ENCODE data around the gene UBE4B.

UBE4B gene

DNA sequence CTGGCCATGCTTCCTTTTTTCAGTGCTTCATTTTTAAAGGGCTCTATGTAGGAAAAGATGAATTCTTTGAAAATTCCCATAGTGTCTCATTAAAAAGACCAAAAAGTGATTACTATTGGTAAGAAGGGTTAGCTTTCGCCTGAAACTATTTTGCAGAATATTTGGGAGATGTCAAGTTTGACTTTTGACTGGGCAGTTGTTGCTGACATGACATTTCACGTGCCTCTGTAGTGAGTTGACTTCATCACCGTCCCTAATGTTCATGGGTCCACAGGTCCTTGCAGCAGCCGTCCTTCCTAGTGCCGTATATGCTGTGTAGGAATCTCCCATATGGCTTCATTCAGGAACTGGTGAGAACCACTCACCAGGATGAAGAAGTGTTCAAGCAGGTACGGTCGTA is 88.9 kb downstream of the UBE4B start:
- DNase-seq, result no peak

DNA sequence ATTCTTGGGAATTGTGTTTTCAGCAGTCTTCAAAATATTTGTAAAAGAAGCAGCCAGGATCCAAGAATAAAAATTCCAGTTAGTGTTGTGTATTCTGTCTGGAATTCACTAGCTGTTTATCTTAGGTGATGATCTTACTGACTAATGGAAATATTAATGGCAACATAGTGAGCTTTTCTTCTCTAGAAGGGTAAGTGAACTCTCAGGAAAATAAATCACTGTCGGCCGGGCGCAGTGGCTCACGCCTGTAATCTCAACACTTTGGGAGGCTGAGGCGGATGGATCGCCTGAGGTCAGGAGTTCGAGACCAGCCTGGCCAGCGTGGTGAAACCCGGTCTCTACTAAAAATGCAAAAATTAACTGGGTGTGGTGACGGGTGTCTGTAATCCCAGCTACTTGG is 90.2 kb downstream of the UBE4B start:
- DNase-seq, result no peak

DNA sequence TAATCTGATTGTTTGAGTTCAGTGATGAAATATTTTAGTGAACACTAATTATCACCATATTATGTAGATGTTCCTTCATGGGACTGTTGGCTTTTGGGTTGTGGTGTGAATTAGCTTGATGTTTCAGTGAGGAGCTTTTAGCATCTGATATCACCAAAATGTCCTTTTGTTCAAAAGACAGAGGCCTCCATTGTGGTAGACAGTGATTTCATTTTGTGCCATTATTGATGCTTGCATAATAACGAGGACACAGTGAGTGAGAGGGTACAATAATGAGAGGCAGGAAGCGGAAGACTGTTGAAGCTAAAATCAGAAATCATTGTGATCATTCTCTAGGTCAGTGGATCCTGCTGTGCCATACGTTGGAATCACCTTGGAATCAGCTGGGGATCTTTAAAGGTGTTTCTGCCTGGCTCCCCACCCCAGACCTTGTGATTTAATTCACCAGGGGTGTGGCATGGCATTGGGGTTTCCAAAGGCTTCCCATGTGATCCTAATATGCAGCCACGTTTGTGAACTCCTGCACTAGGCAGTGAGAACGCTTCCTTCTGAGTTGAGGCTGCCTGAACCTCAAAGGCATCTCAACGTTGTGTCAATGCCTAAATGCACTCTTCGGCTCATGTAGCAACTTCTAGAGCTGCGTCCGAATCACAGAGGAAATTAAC is 95.5 kb downstream of the UBE4B start:
- no peak for DNase-seq

DNA sequence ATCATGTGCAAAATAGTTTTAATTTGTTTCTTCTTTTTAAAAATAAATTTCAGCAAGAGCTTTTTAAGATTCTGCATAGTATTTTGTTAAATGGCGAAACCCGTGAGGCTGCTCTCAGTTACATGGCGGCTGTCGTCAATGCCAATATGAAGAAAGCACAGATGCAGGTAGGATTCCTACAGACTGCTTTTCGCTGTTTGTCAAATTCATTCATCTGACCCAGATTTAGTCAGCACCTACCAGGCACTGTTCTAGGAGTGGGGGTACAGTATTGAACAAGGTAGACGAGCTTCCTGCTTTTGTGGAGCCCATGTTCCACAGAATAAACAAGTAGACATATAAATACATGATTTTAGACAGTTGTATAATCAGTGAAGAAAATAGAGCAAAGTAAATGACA is 99.6 kb downstream of the UBE4B start:
- no peak for DNase-seq

DNA sequence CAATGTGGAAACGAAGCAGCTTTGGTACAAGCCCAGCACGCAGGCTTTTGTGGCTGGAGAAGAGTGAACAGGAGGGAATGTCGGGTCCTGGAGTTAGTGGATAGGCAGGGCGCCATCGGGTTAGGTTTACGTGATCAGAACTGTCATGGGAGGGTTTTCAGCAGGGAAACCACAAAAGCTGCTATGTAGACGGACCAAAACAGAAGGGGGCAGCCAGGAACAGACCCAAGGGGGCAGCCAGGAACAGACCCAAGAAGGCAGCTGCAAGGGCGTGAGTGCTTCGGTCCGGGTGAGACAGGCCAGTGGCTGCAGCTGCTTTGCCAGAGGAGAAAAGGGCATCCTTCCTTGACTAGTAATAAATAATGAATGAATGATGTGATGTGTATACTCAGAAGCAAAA is 100.1 kb downstream of the UBE4B start:
- DNase-seq, result no peak

DNA sequence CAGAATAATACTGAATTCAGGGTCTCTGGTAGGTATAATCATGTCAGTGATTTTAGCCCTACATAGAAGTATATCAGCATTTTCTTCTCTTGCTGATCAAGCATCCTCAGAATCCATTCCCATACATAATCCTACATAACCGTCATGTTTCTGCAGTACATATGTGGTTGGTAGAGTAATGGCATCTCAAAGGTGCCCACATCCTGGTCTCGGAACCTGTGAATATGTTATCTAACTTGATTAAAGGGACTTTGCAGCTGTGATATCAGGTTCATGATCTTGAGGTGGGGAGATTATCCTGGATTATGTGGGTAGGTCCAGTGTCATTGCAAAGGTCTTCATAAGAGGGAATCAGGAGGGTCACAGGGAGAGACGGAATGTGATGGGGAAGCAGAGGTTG is 108.2 kb downstream of the UBE4B start:
- no peak for DNase-seq

DNA sequence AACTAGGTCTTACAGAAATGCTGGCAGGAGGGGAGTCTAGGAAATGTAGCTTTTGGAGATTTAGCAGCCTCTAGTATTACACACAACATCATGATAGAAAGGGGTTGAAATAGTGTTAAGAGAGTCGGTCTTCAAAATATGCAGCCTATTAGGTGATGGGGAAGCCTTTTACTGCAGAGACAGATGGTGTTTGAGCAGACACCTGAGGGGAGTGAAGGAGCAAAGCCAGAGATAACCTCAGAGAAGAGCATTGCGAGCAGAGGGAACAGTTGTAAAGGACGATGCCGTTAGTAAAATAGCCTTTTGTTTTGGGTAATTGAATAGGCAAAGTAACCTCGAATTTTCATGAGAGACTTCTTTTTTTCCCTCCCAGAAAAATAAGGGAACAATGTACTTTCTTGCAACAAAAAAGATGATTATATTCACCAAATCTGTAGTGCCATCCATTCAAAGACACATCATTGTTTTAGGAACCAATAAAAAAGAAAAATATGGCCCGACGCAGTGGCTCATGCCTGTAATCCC is 111.3 kb downstream of the UBE4B start:
- DNase-seq, result no peak

DNA sequence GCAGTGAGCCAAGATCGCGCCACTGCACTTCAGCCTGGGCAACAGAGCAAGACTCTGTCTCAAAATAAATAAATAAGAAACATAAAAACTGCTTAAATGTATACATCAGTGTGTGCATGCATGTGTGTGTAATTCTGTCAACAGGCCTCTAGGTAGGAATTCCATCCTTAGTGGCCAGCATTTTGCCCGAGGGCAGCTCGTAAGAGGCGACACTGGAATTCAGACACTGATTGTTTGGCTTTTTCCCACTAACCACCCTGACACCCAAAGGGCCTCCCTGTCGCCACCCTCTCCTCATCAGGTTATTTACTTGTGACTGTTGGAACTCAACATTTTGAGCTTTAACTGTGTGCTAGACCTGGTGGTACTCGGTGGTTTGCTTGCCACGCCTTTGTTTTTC is 113.6 kb downstream of the UBE4B start:
- DNase-seq, result peak; percentile 74

DNA sequence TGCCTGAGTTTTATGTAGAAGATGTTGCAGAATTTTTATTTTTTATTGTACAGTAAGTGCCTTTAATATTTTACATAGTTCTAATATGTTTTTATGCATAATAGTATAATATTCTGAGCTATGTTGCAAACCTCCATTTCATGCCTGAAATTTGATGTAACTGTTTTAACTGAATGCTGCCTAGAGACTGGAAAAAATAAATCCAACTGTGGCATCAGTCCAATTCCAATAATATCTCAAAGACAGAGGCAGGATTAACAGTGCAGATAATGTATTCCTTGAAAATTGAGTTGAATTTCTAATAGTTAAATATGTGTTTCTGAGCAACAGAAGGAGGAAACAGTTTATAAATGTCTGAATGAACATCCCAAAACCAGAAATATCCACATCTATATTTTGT is 116.5 kb downstream of the UBE4B start:
- DNase-seq, result no peak

DNA sequence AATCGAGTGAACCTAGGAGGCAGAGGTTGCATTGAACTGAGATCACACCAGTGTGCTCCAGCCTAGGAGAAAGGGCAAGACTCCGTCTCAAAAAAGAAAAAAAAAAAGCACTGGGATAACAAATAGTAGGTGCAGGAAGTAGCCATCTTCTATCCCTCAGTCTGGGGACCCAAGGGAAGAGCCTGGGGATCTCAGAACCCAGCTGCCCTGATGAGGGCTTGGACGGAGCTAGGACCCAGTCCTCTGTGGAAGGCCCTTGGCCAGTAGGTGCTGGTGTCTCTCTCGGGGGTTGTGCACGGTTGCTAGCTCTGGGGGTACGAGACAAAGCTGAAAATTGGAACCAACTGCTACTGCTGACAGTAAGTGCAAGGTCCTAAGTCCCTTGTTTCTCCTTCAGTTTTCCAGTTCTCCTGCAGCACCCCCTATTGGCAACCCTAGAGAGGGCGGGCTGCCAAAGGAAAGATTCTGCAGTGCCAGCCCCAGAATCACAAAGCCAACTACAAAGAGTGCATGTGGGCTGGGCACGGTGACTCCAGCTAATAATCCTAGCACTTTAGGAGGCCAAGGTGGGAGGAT is 120.0 kb downstream of the UBE4B start:
- DNase-seq, result peak; percentile 77

DNA sequence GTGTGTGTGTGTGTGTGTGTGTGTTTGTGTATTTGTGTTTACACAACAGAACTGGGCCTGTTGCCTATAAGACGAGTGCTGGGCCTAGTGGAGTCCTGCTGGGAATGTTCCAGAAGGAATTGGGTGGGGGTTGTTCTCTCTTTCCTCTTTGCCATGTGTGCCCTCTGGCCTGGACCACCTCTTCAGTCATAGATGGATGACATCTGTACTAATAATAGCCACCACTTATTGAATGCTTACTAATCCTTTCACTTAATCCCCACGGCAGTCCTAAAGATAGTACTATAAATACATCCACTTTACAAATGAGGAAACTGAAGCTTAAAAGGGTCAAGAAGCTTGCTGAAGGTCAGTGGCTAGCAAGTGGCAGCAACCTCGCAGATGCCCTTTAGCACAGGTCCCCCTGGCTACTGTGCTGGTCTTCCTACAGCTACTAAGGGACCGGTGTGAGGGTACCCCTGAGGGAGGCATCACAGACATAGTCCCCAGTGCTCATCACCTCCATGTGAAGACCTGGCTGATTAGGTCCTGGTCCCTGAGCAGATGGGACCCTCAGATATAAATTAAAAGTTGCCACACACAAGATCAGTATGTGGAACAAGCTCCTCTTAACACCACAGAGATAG is 122.4 kb downstream of the UBE4B start:
- no peak for DNase-seq

DNA sequence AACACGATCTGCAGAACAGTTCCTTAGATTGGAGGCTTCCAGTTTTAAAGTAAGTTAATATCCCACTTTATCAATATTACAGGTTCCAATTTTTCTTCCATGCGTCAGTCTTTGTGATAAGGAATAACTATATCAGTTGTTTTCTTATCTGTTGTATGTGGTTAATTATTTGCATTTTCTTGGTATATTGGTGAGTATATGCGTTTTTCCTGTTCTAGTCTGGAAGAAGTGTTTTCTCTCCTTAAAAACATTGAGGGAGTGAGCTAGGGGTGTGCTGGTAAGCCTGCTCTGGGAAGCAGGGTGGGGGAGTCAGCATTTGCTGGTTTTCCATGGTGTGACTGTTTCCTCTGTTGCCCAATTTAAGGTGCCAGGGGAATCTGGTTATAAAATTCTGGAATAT is 127.4 kb downstream of the UBE4B start:
- no peak for DNase-seq

DNA sequence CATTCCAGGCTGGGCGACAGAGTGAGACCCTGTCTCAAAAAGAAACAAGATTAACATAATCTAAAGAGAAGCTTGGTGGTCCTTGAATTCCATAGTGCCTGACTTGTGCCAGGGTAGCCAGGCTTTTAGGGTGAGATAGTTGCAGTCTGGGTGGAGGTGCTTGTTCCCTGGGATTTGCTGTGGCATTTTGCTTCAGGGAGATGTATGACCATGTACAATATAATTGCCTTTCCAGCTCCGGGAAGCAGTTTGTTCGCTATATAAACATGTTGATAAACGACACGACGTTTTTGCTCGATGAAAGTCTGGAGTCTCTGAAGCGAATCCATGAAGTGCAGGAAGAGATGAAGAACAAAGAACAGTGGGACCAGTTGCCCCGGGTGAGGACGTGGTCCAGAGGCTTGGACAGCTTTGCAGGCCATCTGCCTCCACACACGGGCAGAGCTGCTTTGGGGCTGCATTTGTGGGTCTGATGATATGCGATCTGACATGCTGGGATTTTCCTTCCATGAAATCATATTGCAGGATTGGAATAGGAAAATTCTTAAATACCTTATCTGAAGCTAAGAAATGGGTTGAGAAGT is 128.2 kb downstream of the UBE4B start:
- no peak for DNase-seq

DNA sequence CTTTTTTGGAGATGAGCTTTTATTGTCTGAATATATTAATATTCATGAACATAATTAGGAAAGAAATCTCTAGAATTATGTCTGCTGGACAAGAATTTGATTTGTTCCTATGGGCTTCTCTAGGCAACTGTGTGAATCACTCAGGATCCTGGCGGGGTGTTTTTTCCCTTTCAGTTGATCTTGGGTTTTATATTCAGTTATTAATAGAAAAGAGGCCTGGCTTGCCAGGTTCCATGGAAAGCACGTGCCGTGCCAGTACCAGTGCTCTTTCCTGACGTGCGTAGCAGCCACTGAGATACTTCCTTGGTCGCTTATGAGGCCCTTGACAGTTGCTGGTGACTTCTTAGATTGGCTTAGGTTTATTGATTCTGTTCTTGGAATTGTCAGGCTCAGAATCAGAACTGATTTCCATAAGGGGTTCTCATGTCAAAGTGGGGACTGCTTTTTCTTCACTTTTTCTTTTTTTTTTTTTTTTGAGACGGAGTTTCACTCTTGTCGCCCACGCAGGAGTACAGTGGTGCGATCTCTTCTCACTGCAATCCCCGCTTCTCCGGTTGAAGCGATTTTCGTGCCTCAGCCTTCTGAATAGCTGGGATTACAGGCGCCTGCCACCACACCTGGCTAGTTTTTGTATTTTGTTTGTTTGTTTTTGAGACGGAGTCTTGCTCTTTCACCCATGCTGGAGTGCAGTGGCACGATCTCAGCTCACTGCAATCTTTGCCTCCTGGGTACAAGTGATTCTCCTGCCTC is 129.0 kb downstream of the UBE4B start:
- no peak for DNase-seq

DNA sequence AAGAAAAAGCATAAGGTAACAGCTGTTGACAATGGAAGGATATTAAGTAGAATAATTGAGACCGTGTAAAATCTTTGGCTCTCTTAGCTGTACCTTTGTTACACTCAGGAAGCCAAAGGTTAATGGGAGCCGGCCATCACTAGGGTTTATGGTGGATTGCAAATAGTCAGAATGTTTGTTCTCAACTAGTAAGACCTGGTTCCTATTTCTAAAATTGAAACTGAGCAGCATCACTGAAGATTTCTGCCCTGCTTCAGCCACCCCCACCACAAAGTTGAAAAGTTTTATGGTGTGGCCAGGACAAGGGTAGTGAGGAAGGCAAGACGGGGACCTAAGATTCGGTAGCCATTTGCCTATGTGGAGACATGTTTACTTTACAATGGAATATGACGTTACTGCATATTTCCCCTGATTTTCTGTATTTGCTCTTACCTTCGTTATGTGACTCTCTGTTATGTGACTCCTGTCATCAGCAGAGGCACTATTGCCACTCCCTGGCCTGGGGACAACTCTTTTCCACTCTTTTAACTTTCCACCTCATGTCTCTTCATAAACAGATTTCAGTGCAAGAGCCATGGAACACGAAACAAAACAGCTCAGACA is 136.3 kb downstream of the UBE4B start:
- no peak for DNase-seq

DNA sequence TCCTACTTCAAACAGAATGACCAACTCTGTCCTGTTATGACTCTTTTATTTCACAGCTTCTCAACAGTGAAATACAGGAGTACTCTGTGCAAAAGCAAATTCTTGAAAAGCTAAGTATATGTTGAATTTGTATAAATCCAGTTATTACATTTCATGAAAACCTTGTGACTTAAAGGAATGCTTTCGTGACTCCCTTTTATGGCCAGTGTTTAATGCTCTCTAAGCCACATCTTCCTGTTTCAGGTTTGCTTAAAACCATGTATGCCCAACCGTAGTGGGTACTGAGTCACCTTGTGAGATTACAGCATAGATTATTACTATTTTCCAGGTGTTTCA is 137.4 kb downstream of the UBE4B start:
- no peak for DNase-seq

DNA sequence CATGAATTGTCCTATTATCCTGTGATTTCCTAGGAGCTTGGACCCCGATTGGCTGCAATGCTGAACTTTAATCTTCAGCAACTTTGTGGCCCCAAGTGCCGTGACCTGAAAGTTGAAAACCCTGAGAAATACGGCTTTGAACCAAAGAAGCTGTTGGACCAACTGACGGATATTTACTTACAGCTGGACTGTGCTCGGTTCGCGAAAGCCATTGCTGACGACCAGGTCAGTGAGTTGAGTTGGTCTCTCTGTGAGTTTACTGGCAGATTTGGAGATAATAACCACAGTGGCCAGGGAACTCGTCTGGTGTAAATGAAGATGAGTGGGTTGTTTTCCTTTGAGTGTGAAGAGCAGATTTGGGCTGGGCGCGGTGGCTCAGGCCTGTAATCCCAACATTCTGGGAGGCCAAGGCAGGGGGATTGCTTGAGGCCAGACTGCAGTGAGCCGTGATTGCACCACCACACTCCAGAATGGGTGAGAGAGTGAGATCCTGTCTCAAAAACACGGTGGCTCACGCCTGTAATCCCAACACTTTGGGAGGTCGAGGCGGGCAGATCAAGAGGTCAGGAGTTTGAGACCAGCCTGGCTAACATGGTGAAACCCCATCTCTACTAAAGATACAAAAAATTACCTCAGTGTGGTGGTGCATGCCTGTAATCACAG is 138.5 kb downstream of the UBE4B start:
- no peak for DNase-seq

DNA sequence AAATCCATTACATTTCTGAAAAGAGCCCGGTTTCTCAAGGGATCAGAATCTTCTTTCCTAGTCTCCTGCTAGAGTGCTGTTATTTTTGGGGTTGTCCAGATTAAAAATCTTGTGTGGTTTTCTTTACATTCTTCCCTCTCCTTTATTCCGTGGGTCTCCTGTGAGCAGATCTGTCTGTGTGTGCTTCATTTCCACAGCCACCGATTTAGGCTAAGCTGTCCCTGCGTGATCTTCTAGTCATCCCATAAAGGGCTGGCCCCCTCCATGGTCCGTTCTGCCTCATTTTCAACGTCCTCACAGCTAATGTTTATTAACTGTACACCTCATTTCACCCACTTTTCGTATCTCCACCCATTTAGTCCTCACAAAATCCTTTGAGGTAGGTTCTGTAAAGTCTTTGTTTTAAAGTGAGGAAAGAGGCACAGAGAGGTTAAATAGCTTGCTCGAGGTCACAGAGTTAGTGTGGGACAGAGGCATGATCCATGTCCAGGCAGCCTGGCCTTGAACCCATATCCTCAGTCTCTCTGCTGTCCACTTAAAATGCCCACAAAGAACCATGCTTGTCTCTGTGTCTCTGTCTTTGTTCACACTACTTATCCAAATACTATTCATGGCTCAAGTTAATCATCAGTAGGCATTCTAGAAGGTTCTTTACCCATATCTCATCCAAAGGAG is 139.4 kb downstream of the UBE4B start:
- no peak for DNase-seq

DNA sequence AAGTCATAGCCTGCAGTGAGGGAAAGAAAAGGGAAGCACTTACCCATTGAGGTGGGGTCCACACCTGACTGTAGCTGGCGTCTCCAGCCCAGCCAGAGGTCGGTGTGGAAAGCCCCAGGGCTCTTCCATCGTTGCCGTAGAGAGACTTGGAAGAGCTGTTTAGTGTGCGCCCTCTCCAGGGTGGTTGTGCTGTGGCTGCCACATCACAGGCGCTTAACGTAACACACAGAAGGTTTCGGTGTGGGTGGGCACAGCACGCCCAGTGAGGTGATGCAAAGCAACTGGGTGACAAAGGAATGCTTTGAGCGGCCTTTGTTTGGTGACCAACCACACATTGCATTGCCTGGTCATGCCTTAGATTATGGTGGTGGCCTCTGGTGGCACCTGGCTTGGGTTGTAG is 140.8 kb downstream of the UBE4B start:
- DNase-seq, result no peak

DNA sequence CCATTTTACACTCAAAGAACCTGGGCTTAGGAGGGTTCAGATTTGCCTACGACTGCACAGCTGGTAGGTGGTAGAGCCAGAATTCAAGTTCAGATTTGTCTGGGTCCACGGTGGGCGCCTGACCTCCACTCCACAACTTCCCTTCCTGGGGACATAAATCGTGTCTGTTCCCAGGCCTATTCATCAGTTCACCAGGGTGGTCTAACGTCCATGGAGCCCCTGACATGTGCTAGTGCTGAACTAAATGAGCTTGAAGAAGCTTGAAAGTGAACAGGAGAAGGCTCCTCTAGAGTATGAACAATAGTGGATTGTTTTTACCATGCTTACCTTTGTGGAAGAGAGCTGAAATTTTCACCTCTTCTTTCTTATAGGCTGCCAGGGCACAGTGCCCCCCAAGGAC is 145.1 kb downstream of the UBE4B start:
- no peak for DNase-seq

DNA sequence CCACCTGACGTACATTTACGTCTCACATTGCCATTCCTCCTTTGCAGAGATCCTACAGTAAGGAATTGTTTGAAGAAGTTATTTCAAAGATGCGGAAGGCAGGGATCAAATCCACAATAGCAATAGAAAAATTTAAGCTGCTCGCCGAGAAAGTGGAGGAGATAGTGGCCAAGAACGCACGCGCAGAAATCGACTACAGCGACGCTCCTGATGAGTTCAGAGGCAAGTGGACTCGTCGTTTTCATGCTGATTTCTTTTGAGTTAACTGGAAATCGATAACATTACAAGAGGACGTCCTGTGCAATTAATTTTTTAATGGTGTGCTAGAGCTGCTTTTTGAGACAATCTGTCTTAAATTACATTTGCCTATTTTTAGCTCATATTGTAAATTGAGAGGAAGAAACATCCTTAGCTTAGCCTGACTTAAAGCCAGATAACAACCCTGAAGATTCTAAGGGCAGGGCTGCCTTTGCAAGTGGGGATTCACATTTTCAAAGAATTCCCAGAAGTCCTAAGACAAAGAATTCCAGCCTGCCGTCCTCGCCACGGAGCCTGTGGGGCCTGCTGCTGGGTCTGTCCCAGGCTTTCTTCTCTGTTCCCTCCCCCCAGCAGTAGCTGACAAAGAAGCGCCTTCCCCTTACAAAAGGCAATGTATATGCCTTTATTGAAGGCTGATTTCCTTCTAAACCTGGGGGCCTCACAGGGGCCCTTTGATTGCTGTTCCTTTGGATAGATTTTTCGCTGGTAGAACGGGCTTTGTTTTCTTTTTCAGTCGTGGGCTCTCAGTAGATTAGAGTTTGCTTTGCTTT is 146.0 kb downstream of the UBE4B start:
- no peak for DNase-seq
